GM21447 (cell line): Measurements from ENCODE around the gene MAGI1.
"Not testable (repeated sequence)": the region's sequence is repeated elsewhere in the genome, so short reads cannot be mapped to it uniquely, and the experiment has no call there.

Source experiments
- ATAC-seq: cut with Tn5 transposase; IDR thresholded peaks from one replicate; pipeline ENCODE4 v1.9.1; 2021; ENCODE audit not compliant: unreplicated experiment

MAGI1 gene

GRCh38 chr3:65723985-65724384 lies 314.7 kb downstream of the MAGI1 start:
- no peak for ATAC-seq

GRCh38 chr3:65723011-65723410 lies 315.7 kb downstream of the MAGI1 start:
- ATAC-seq = no peak

- no peak for ATAC-seq
Observed at GRCh38 chr3:65720989-65721737, 317.6 kb downstream of the MAGI1 start.

- ATAC-seq = not testable (repeated sequence)
Observed at GRCh38 chr3:65719639-65720038, 319.1 kb downstream of the MAGI1 start.

- ATAC-seq = no peak
Observed at GRCh38 chr3:65717676-65718346, 320.9 kb downstream of the MAGI1 start.

- ATAC-seq = no peak
Observed at GRCh38 chr3:65716071-65716751, 322.5 kb downstream of the MAGI1 start.

GRCh38 chr3:65714134-65714533 lies 324.6 kb downstream of the MAGI1 start:
- ATAC-seq = no peak

- ATAC-seq = no peak
Observed at GRCh38 chr3:65713016-65713415, 325.7 kb downstream of the MAGI1 start.

GRCh38 chr3:65712140-65712539 lies 326.6 kb downstream of the MAGI1 start:
- no peak for ATAC-seq

GRCh38 chr3:65706776-65707568 lies 331.7 kb downstream of the MAGI1 start:
- no peak for ATAC-seq

- ATAC-seq = no peak
Observed at GRCh38 chr3:65706301-65706700, 332.4 kb downstream of the MAGI1 start.

GRCh38 chr3:65703820-65704219 lies 334.9 kb downstream of the MAGI1 start:
- ATAC-seq = no peak

- ATAC-seq = no peak
Observed at GRCh38 chr3:65703026-65703425, 335.7 kb downstream of the MAGI1 start.

GRCh38 chr3:65702202-65702601 lies 336.5 kb downstream of the MAGI1 start:
- no peak for ATAC-seq

GRCh38 chr3:65701516-65701915 lies 337.2 kb downstream of the MAGI1 start:
- no peak for ATAC-seq

GRCh38 chr3:65689436-65689835 lies 349.3 kb downstream of the MAGI1 start:
- ATAC-seq = no peak

GRCh38 chr3:65687741-65688140 lies 351.0 kb downstream of the MAGI1 start:
- no peak for ATAC-seq

GRCh38 chr3:65685621-65686235 lies 353.0 kb downstream of the MAGI1 start:
- no peak for ATAC-seq

GRCh38 chr3:65678516-65678915 lies 360.2 kb downstream of the MAGI1 start:
- no peak for ATAC-seq

GRCh38 chr3:65677486-65678010 lies 361.2 kb downstream of the MAGI1 start:
- no peak for ATAC-seq

GRCh38 chr3:65676580-65676979 lies 362.1 kb downstream of the MAGI1 start:
- no peak for ATAC-seq
